Smooth muscle cell (in vitro differentiated cells): ENCODE measurements around the gene PPP2R2B. TPM values are rescaled to one million over a fixed set of nuclear protein-coding genes. Genes with fewer than 3 reads are reported as not detected.

Experiments
- DNase-seq: peaks from one replicate; lab custom pipeline; 2025; ENCODE audit not compliant: unreplicated experiment; lab: John Stamatoyannopoulos, UW
- H2AFZ ChIP-seq: fragments of 200-600 bp; sonication (generic); 2 replicates; pipeline ENCODE4 v1.6.0; 2016; ENCODE audit warnings: antibody characterized with exemption, low read depth, mild to moderate bottlenecking
- H3F3A ChIP-seq: fragments of 200-600 bp; sonication (generic); 2 replicates; pipeline ENCODE4 v1.6.0; 2017; ENCODE audit warnings: antibody characterized with exemption, low read depth
- H3K27ac ChIP-seq: fragments of 200-600 bp; sonication (generic); 2 replicates; pipeline ENCODE4 v1.5.1; 2016; ENCODE audit warnings: low read depth, mild to moderate bottlenecking
- H3K27me3 ChIP-seq: fragments of 200-600 bp; sonication (generic); 2 replicates; pipeline ENCODE4 v1.6.1; 2016; ENCODE audit warnings: low read depth, mild to moderate bottlenecking
- H3K36me3 ChIP-seq: fragments of 200-600 bp; sonication (generic); 2 replicates; pipeline ENCODE4 v1.5.1; 2016; ENCODE audit warnings: low read depth
- H3K4me1 ChIP-seq: fragments of 200-600 bp; sonication (generic); 2 replicates; pipeline ENCODE4 v1.5.1; 2016; ENCODE audit warnings: low read depth
- H3K4me2 ChIP-seq: fragments of 200-600 bp; sonication (generic); 2 replicates; pipeline ENCODE4 v1.6.0; 2016; ENCODE audit warnings: mild to moderate bottlenecking
- H3K4me3 ChIP-seq: fragments of 200-600 bp; sonication (generic); 2 replicates; pipeline ENCODE4 v1.5.1; 2016; ENCODE audit warnings: mild to moderate bottlenecking
- H3K79me2 ChIP-seq: fragments of 200-600 bp; sonication (generic); 2 replicates; pipeline ENCODE4 v1.6.0; 2016; ENCODE audit warnings: low read depth, mild to moderate bottlenecking
- H3K9ac ChIP-seq: fragments of 200-600 bp; sonication (generic); 2 replicates; pipeline ENCODE4 v1.6.0; 2016; ENCODE audit warnings: low read depth
- H3K9me3 ChIP-seq: fragments of 200-600 bp; sonication (generic); replicated peaks from 2 replicates; pipeline ENCODE4 v1.5.1; 2016; ENCODE audit warnings: low read depth
- H4K20me1 ChIP-seq: fragments of 200-600 bp; sonication (generic); 2 replicates; pipeline ENCODE4 v1.6.0; 2016; ENCODE audit warnings: low read depth
- CTCF ChIP-seq: fragments of 200-600 bp; sonication (generic); IDR thresholded peaks from 2 replicates; pipeline ENCODE4 v1.5.1; 2017; ENCODE audit warnings: borderline replicate concordance, mild to moderate bottlenecking, antibody characterized with exemption; ENCODE audit not compliant: insufficient read depth, poor library complexity, severe bottlenecking
- WGBS: methylation state at CpG from one replicate; pipeline ENCODE4 v1.1.7; 2016; ENCODE audit warnings: low lambda C conversion rate; 5-methylcytosine and 5-hydroxymethylcytosine counted together
- polyA plus RNA-seq: library from polyadenylated mRNA; unstranded; fragments of >200 nt; fragmentation: Nextera tagmentation; extraction: Ambion mirVana; gene quantifications from 2 replicates; pipeline ENCODE4 v1.2.1, GENCODE V29; 2016
- total RNA-seq: library from RNA; depleted of rRNA; stranded (reverse); fragments of >200 nt; gene quantifications from 2 replicates; pipeline ENCODE4 v1.2.3, GENCODE V29; 2014

The PPP2R2B gene
- total and polyA plus RNA-seq, 2 experiments from 2014 or later, result 0.89 to 2.2 TPM

DNA sequence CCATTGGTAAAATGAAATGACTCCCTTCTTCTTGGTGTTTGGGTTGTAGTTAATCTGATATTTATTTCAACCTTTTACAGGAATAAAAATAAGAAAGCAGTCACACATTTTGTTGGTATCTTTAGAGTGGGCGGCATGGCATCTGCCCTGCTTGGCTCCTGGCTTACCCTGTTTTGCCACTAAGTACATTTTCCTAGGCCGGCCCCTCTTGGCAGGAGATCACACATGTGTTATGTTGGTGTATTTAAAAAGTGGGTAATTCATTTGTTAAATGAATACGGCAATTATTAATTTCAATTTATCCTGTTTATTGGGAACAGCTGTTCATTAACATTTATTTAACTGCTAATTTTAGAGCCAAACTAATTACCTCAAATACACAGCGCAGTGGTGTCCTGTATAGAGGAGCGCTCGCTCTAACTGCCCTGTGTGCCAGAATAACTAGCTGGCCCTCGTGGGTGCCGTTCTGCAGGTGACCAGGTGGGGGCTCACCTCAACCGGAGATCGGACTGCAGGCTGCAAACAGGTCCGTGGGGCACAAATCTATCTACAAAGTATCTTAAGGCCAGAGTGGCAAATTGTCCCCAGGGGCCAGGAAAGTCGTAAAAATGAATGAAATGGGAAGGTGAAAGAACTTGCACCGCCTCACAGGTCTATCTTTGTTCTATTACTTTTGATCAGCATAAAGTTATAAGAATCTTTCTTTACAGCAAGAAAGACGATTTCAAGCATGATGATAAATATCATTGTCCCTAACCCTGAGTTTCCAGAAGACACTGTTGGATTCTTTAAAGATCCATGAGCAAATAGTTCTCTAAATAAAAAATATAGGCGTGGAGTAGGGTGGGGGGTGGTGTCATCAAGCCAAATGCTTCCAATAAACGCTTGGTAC, 336.4 kb downstream of the PPP2R2B start:
- no peaks in the 10 kb centered on the region for H3K36me3 ChIP-seq
- H3K4me3 ChIP-seq, result no peak overlapping the region
- no peaks in the 10 kb centered on the region for H3K4me1 ChIP-seq
- H3F3A ChIP-seq, result no peaks in the 10 kb centered on the region
- peak; percentile 82 for TF ChIP-seq CTCF
- no peak overlapping the region for H3K27ac ChIP-seq
- H3K27me3 ChIP-seq, result no peaks in the 10 kb centered on the region
- H3K9me3 ChIP-seq, result no peaks in the 10 kb centered on the region
- 37% methylated on average over 16 of the region's 16 CpGs for WGBS
- no peaks in the 10 kb centered on the region for H4K20me1 ChIP-seq
- no peak overlapping the region for H2AFZ ChIP-seq
- H3K79me2 ChIP-seq, result no peaks in the 10 kb centered on the region
- no peak overlapping the region for H3K9ac ChIP-seq
- H3K4me2 ChIP-seq, result no peak overlapping the region
- peak; percentile 13 for DNase-seq

DNA sequence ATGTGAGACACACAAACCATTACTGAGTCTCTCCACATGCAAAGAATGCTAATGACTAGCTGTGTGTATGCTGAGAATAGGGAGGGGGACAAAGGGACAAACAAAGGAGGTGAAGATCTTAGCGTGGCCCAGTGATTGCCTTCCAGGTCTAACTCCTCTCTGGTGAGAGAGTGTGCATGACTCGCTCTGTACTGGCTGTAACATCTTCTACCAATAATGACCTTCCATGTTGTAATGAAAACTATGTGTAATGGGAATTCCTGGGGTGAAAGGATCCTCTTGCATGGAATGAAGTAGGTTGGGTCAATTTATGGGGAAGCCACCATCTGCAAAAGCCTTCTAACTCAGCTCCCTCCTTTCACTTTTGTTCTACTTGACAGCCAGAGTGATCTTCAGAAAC, 338.1 kb downstream of the PPP2R2B start:
- Histone ChIP-seq H3K4me1 (no peaks in the 10 kb centered on the region), H2AFZ (no peak overlapping the region), H3K36me3 (no peaks in the 10 kb centered on the region), H3K9ac (no peak overlapping the region), H3K4me3 (no peak overlapping the region), H3F3A (no peaks in the 10 kb centered on the region), H3K27ac (no peak overlapping the region), H3K79me2 (no peaks in the 10 kb centered on the region), H3K27me3 (no peaks in the 10 kb centered on the region), H4K20me1 (no peaks in the 10 kb centered on the region), H3K4me2 (no peak overlapping the region), H3K9me3 (no peaks in the 10 kb centered on the region)
- 79% methylated on average over 2 of the region's 2 CpGs for WGBS
- no peak for TF ChIP-seq CTCF
- DNase-seq, result no peak

DNA sequence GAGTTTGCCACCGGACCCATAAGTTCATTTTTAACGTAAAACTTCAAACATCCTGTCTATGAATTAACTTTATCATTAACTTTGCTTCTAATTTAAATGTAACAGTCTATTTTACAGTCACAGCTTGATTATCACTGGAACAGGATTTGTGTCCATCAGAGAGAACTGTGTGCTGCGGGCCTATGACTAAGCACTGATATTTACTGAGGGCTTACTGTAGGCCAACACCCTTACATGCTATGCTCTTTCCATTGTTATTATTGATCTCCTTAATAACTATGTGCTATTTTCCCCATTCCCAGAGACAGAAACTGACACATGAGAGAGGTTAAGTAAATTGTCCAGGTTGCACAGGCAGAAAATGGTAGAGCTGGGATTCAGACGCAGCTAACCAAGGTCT, 338.6 kb downstream of the PPP2R2B start:
- H3K27ac ChIP-seq, result no peak overlapping the region
- TF ChIP-seq CTCF, result no peak
- no peaks in the 10 kb centered on the region for H3K36me3 ChIP-seq
- H3K4me1 ChIP-seq, result no peaks in the 10 kb centered on the region
- WGBS, result 78% methylated on average over 4 of the region's 4 CpGs
- no peak overlapping the region for H3K9ac ChIP-seq
- H3K4me3 ChIP-seq, result no peak overlapping the region
- no peaks in the 10 kb centered on the region for H3K9me3 ChIP-seq
- no peak overlapping the region for H3K4me2 ChIP-seq
- no peak for DNase-seq
- H3K79me2 ChIP-seq, result no peaks in the 10 kb centered on the region
- H2AFZ ChIP-seq, result no peak overlapping the region
- no peaks in the 10 kb centered on the region for H4K20me1 ChIP-seq
- H3F3A ChIP-seq, result no peaks in the 10 kb centered on the region
- no peaks in the 10 kb centered on the region for H3K27me3 ChIP-seq

GRCh38 chr5:146538432-146538831, 340.1 kb downstream of the PPP2R2B start:
- WGBS, result 94% methylated on average over 3 of the region's 3 CpGs
- Histone ChIP-seq H3K4me2 (no peak overlapping the region), H3F3A (no peaks in the 10 kb centered on the region), H3K9me3 (no peaks in the 10 kb centered on the region), H2AFZ (no peak overlapping the region), H3K27me3 (no peaks in the 10 kb centered on the region), H3K27ac (no peak overlapping the region), H3K4me1 (no peaks in the 10 kb centered on the region), H4K20me1 (no peaks in the 10 kb centered on the region), H3K9ac (no peak overlapping the region), H3K4me3 (no peak overlapping the region), H3K36me3 (no peaks in the 10 kb centered on the region), H3K79me2 (no peaks in the 10 kb centered on the region)
- DNase-seq, result no peak
- no peak for TF ChIP-seq CTCF
